ENCODE results near the gene MAS1L. TPM values are rescaled to one million over a fixed set of nuclear protein-coding genes. Genes with fewer than 3 reads are reported as not detected.

Gene MAS1L, protein sequence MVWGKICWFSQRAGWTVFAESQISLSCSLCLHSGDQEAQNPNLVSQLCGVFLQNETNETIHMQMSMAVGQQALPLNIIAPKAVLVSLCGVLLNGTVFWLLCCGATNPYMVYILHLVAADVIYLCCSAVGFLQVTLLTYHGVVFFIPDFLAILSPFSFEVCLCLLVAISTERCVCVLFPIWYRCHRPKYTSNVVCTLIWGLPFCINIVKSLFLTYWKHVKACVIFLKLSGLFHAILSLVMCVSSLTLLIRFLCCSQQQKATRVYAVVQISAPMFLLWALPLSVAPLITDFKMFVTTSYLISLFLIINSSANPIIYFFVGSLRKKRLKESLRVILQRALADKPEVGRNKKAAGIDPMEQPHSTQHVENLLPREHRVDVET
- total RNA-seq: not detected

DNA sequence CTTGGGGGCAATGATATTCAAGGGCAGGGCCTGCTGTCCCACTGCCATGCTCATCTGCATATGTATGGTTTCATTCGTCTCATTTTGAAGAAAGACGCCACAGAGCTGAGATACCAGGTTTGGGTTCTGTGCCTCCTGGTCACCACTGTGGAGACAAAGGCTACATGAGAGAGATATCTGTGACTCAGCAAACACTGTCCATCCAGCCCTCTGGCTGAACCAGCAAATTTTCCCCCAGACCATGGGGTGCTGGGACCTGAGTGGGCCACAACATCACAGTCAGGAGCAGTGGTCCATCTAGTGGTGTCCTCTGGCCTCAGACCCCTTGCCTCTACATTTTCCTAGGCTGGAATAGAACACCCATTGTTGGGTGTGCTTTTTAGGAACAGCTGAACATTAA, at the start of gene MAS1L:
Gene MAS1L (minus strand): TSS at position 297 of the 400 bp plus-strand sequence. CDS start 54 bp downstream, at position 243.
- ATAC-seq (no peak), DNase-seq (no peak)
- Mint-ChIP-seq H3K27me3 (ENCODE audit: low read depth) (peaks cover 10% of the 10 kb centered on the region), H3K4me3 (no peak within 1 kb of the TSS), H3K4me1 (ENCODE audit: low read depth) (no peaks in the 10 kb centered on the region), H3K36me3 (ENCODE audit: insufficient read depth) (no peaks in the 10 kb centered on the region), H3K9me3 (no peaks in the 10 kb centered on the region)

DNA sequence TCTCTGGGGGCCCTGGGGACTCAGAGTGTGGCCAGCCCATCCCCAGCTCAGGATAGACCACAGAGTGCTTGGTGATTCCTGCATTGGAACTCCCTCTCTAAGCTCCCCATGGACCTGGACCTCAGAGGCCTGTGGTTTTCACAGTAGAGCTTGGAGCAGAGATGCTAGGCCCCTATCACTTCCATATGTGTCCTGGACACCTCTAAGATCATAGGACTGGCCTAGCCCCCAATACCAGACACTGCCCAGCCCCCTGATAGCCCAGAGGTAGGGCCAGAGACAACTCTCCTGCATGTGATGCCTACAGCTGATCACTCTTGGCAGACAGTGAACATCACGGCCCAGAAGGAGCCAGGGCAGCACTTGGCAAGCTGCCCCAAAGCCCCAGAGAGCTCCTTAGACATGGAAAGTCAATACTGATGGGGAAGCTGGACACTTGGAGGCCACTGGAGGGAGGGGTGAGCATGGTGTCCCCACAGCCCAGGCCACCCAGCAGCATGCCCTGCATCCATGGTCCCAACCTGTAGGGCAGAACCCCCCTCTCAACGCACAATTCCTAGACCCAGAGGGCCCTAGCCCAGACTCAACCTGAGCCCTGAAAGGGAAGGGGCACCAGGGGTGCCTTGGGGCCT, 44.7 kb upstream of the MAS1L start:
- no peak overlapping the region for H3K4me3 Mint-ChIP-seq

DNA sequence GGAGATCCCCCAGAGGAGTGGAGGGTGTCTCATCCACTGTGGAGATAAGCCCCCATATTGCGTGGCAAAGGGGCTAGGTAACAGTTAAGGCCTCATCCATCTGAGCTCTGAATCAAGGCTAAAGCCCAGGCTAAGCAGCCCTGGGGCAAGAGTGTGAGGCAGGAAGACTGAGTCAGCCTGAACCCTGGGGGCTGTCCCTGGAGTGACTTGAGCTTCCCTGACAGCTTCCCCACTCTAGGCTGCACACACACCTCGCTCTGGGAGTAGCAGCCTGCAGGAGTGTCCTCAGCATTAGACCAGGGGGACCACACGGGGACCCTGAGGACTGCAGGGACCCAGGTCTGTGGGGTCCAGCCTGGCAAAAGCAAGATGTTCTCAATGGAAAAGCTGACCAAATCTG, 43.9 kb upstream of the MAS1L start:
- peak; percentile 76 to 82 for ATAC-seq
- no peaks in the 10 kb centered on the region for H3K4me1 Mint-ChIP-seq (ENCODE audit: low read depth)
- H3K36me3 Mint-ChIP-seq (ENCODE audit: insufficient read depth): no peaks in the 10 kb centered on the region
- no peaks in the 10 kb centered on the region for H3K9me3 Mint-ChIP-seq
- H3K27me3 Mint-ChIP-seq (ENCODE audit: low read depth): peaks cover 9% of the 10 kb centered on the region
- H3K4me3 Mint-ChIP-seq: no peak overlapping the region
- no peak for DNase-seq

More for the DNA sequence above, 44.7 kb upstream of the MAS1L start:
- no peaks in the 10 kb centered on the region for H3K4me1 Mint-ChIP-seq (ENCODE audit: low read depth)
- no peak for ATAC-seq
- DNase-seq: no peak
- H3K36me3 Mint-ChIP-seq (ENCODE audit: insufficient read depth): no peaks in the 10 kb centered on the region
- peaks cover 6% of the 10 kb centered on the region for H3K27me3 Mint-ChIP-seq (ENCODE audit: low read depth)
- H3K9me3 Mint-ChIP-seq: no peaks in the 10 kb centered on the region

DNA sequence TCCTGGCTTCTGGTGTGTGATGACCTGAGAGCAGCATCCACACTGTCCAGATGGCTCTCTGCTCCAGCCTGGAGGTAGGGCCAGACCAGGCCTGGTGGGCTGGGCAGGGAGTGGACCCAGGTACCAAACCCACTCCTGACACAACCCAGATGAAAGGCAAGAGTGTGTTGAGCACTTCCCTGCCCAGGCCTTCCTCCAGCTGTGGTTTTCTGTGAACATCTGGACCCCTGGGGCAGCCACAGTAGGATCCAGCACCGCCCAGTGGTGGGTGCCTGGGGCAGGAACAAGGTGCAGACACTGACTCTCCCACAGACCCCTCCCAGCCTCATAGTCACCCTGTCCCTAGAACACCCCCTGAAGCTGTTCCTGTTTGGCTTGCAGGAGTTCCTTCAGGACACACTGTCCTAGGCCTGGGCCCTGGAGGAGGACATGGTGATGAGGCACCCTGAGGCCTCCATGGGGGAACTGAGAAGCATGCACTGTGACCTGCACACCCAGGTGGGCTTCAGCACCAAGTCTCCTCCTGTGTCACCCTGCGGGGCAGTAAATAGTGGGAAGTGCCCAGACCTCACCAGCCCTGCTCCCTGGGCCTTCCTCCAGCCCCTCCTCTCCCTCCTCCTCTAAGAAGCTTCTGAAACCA, 43.0 kb upstream of the MAS1L start:
- Mint-ChIP-seq H3K9me3 (no peaks in the 10 kb centered on the region), H3K36me3 (ENCODE audit: insufficient read depth) (no peaks in the 10 kb centered on the region), H3K27me3 (ENCODE audit: low read depth) (peaks cover 9% of the 10 kb centered on the region), H3K4me1 (ENCODE audit: low read depth) (no peaks in the 10 kb centered on the region), H3K4me3 (no peak overlapping the region)
- no peak for DNase-seq
- no peak for ATAC-seq

DNA sequence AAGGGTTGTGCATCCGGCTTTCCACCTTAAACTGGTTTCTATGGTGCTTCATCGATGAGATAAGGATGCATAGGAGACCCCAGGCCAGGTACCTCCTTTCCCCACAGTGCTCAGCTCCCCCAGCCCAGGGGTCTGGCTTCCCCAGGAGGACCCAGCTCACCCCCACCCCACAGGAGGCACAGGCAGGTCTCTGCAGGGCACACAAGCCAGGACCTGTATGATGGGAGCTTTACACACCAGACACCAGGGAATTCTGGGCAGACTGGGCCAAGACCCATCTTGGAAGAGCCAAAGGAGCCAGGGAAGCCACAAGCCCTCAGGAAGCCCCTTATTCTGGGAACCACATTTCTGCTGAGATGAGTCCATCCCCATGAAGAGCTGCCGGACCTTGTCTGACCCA, 42.2 kb upstream of the MAS1L start:
- Mint-ChIP-seq H3K36me3 (ENCODE audit: insufficient read depth) (no peaks in the 10 kb centered on the region), H3K27me3 (ENCODE audit: low read depth) (peaks cover 17% of the 10 kb centered on the region)

DNA sequence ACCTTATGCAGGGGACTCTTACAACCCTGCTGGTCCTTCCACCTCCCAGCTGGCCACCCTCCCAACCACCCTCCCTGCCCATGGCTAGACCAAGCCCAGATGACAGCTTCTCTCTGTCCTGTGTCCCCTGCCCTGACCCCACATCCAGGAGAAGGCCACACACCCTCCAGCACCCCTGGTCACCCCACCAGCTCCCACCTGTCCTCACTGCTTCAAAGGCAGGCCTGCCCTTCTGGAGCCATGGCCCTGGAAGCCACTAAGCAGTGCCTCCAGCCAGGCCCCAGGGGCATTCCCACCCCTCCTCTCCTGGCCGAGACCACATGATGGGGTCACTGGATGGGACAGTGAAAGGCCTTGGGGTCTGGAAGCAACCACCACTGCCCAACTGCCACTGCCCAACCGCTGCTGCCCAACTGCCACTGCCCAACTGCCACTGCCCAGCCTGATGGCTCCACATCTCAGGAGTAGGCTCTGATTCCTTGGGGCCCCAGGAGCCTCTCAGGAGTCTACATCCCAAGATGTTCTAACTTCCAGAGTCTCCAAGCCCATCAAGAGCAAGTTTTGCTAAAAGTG, 41.3 kb upstream of the MAS1L start:
- H3K27me3 Mint-ChIP-seq (ENCODE audit: low read depth): peaks cover 19% of the 10 kb centered on the region
- no peaks in the 10 kb centered on the region for H3K4me1 Mint-ChIP-seq (ENCODE audit: low read depth)
- no peaks in the 10 kb centered on the region for H3K36me3 Mint-ChIP-seq (ENCODE audit: insufficient read depth)
- H3K4me3 Mint-ChIP-seq: no peak overlapping the region
- H3K9me3 Mint-ChIP-seq: no peaks in the 10 kb centered on the region
- ATAC-seq (no peak), DNase-seq (no peak)

More for the DNA sequence above, 42.2 kb upstream of the MAS1L start:
- DNase-seq (no peak), ATAC-seq (no peak)
- Mint-ChIP-seq H3K4me3 (no peak overlapping the region), H3K4me1 (ENCODE audit: low read depth) (no peaks in the 10 kb centered on the region), H3K9me3 (no peaks in the 10 kb centered on the region)

DNA sequence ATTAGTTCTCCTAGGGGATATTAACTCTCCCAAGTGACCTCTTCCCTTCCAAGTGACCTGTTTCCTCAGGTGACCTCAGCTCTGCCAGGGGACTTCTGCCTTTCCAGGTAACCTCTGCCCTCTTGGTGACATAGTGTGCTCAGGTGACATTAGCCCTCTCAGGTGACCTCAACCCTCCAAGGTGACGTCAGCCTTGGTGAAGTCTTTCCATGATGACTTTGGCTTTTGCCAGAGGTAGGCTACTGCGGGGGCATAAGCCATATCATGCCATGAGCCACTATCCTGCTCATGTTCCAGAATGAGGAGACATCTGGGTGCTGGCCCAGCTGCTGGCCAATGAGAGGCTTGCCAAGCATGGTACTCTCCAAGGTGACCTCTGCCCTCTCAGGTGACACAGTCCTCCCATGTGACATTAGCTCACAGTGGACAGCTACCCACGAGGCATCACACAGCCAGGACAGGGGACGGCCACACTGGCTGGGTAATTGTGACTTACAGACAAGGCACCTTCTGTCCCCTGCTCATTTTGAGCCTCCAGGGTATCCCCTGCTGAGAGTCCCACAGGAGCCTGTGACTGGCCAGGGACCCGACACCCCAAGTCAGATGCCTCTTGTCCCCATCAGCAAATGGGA, 40.7 kb upstream of the MAS1L start:
- H3K36me3 Mint-ChIP-seq (ENCODE audit: insufficient read depth): no peaks in the 10 kb centered on the region
- no peaks in the 10 kb centered on the region for H3K9me3 Mint-ChIP-seq
- peaks cover 19% of the 10 kb centered on the region for H3K27me3 Mint-ChIP-seq (ENCODE audit: low read depth)
- H3K4me1 Mint-ChIP-seq (ENCODE audit: low read depth): no peaks in the 10 kb centered on the region
- ATAC-seq: no peak
- H3K4me3 Mint-ChIP-seq: no peak overlapping the region
- DNase-seq: no peak

DNA sequence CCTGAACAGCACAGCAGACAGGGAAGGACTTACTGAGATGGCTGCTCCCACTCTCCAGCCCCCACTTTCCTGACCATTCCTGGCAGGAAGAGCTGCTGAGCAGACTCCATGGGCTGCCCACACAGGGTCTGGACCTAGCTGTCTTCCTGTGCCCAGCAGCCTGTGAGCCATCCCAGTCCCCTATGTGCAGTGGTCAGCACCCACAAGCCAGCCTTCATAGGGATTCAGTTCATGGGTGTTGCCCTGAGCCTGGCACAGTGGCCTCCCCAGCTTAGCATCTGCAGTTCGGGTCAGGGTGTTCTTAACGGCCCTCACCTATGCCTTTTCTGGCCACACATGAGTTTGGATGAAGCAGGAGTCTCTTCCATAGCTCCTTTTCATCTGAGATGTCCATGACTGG, 39.8 kb upstream of the MAS1L start:
- DNase-seq: no peak
- no peak for ATAC-seq
- no peaks in the 10 kb centered on the region for H3K9me3 Mint-ChIP-seq
- peaks cover 19% of the 10 kb centered on the region for H3K27me3 Mint-ChIP-seq (ENCODE audit: low read depth)
- H3K36me3 Mint-ChIP-seq (ENCODE audit: insufficient read depth): no peaks in the 10 kb centered on the region
- H3K4me3 Mint-ChIP-seq: no peak overlapping the region
- no peaks in the 10 kb centered on the region for H3K4me1 Mint-ChIP-seq (ENCODE audit: low read depth)

DNA sequence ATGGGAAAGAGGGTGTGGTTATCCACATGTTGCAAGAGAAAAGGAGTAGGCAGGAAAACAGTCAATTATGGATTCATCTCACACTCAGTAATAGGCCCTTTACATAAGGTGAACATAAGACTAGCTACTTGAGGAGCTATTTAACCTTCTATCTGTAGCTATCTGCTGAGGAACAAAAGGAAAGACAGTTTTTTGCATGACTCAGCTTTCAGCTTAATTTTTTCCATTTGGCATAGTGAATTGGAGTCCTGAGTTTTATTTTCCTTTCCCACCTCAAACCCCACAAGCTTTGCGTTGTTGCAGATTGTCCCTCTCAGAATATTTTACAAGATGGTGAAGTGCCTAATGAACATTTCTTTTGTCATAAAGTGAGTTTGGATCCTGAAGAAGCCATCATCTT, 39.4 kb upstream of the MAS1L start:
- H3K9me3 Mint-ChIP-seq: no peaks in the 10 kb centered on the region
- no peak overlapping the region for H3K4me3 Mint-ChIP-seq

DNA sequence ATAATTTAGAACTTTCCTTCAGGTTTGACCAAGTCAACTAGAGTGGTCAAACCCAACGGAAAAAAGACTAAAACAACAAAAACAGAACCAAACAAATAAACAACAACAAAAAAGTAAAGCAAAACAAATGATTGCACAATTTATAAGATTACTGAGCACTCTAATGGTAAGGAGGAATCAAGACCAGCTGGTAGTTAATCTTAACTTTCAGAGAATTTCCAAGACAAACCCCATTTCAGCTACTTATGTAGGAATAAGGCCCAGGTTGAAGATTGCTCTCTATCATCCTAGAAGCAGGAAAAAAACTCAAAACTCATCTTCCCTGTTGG, 37.5 kb upstream of the MAS1L start:
- Mint-ChIP-seq H3K27me3 (ENCODE audit: low read depth) (peaks cover 21% of the 10 kb centered on the region), H3K9me3 (no peaks in the 10 kb centered on the region), H3K36me3 (ENCODE audit: insufficient read depth) (no peaks in the 10 kb centered on the region), H3K4me3 (no peak overlapping the region), H3K4me1 (ENCODE audit: low read depth) (no peaks in the 10 kb centered on the region)
- no peak for ATAC-seq
- no peak for DNase-seq

More for the DNA sequence above, 39.4 kb upstream of the MAS1L start:
- Mint-ChIP-seq H3K27me3 (ENCODE audit: low read depth) (peaks cover 19% of the 10 kb centered on the region), H3K36me3 (ENCODE audit: insufficient read depth) (no peaks in the 10 kb centered on the region), H3K4me1 (ENCODE audit: low read depth) (no peaks in the 10 kb centered on the region)
- ATAC-seq: no peak
- DNase-seq: no peak

DNA sequence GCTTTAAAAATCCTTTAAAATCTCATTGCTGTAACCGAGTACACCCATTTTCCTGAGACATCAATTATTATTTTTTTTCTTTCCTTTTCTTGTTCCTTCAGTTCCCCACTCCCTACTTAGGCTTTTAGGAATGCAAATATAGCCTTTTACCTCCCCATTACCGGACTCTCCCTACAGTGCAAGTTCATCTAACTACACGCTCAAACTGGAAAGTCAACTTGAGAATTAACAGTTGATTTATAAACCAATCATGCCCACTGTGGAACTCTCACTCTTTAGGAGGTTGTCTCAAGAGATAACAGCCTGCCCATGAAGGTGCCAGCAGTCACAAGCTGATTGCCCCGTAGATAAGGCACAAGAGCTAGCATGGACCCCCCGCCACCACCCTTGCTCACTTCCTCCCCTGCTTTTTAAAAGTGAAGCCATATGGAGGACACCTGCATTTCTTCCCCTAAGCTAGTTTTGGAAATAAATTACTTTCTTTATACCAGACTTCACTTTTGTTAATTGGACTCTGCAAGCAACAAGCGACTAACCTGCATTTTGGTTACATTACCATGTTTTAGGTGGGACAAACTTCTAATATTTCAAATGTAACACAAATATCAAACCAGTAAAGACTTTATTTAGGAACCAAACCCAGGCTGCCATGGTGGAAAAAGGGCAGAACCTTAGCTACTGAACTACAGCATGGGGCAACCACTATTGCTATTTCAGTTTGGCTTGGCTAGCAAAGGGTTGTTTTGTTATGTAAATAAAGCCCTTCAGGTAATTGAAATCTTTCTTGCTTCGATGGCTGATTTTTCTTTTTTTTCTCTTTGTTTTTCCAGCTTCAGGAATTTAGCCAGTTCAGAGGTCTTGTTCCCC, 36.9 kb upstream of the MAS1L start:
- Mint-ChIP-seq H3K9me3 (no peaks in the 10 kb centered on the region), H3K27me3 (ENCODE audit: low read depth) (peaks cover 23% of the 10 kb centered on the region), H3K36me3 (ENCODE audit: insufficient read depth) (no peaks in the 10 kb centered on the region), H3K4me1 (ENCODE audit: low read depth) (no peaks in the 10 kb centered on the region), H3K4me3 (no peak overlapping the region)
- DNase-seq: no peak
- ATAC-seq: no peak

DNA sequence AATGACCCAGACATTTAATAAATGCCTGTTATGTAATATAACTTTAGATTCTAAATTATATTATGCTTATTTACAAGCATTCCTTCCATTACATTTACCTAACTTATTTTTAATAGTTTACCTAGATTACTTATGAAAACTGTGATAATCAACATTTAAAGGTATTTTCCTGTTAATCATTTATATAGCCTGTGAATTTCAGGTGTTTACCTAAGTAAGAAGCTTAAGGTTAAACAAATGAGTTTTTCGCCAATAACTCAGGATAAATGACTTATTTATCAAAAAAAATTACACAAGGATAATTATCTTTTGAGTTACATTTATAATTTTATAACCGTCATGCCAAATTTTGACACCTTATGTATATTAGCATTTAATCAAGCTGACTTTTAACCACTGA, 36.3 kb upstream of the MAS1L start:
- DNase-seq (no peak), ATAC-seq (no peak)
- H3K4me3 Mint-ChIP-seq: no peak overlapping the region
- no peaks in the 10 kb centered on the region for H3K36me3 Mint-ChIP-seq (ENCODE audit: insufficient read depth)
- no peaks in the 10 kb centered on the region for H3K4me1 Mint-ChIP-seq (ENCODE audit: low read depth)
- no peaks in the 10 kb centered on the region for H3K9me3 Mint-ChIP-seq
- H3K27me3 Mint-ChIP-seq (ENCODE audit: low read depth): peaks cover 22% of the 10 kb centered on the region

DNA sequence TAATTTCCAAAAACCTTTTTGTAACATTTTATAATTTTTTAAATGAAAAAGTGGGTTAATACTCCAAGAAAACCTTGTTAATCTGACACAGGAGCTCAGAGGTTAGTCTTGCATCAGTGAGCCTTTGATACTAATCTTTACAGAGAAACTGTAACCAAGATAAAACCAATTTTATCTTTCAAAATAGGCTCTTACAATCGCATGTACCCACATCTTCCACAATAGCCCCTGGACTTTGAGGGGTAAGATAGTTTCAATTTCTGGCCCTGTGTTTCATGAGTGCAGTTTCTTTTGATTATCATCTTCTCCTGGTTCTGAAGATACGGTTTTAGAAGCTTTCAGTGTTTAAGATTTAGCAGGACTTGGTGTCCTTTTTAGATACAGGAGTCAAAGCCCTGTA, 34.5 kb upstream of the MAS1L start:
- peaks cover 20% of the 10 kb centered on the region for H3K27me3 Mint-ChIP-seq (ENCODE audit: low read depth)

More for the DNA sequence above, 34.5 kb upstream of the MAS1L start:
- Mint-ChIP-seq H3K4me1 (ENCODE audit: low read depth) (no peaks in the 10 kb centered on the region), H3K4me3 (no peak overlapping the region), H3K9me3 (no peaks in the 10 kb centered on the region), H3K36me3 (ENCODE audit: insufficient read depth) (no peaks in the 10 kb centered on the region)
- DNase-seq (no peak), ATAC-seq (no peak)

Measured in activated T-cell treated with anti-CD3 and anti-CD28 coated beads, Interleukin-2, amount 50 U/mL, for 4 hours (primary cell).